Osteoblast (primary cell): Measurements from ENCODE around the gene SPOP. TPM values are rescaled to one million over a fixed set of nuclear protein-coding genes. Genes with fewer than 3 reads are reported as not detected.

Source experiments
- DNase-seq: peaks from one replicate; pipeline ENCODE4 v3.0.0; 2011; ENCODE audit warnings: low spot score, mixed read lengths; ENCODE audit not compliant: insufficient read length; ENCODE audit errors: missing footprints
- H2AFZ ChIP-seq: 2 replicates; pipeline ENCODE4 v1.6.0; 2011; ENCODE audit warnings: mild to moderate bottlenecking, low read length
- H3K27ac ChIP-seq: 2 replicates; pipeline ENCODE4 v1.5.1; 2011; ENCODE audit warnings: mild to moderate bottlenecking, low read depth, low read length, moderate library complexity
- H3K27me3 ChIP-seq: 2 replicates; pipeline ENCODE4 v1.6.0; 2012; ENCODE audit warnings: mild to moderate bottlenecking, control low read depth, inconsistent platforms, low read length, moderate library complexity; ENCODE audit not compliant: insufficient read depth
- H3K36me3 ChIP-seq: 2 replicates; pipeline ENCODE4 v1.5.1; 2011; ENCODE audit warnings: mild to moderate bottlenecking, low read length, control low read depth, moderate library complexity; ENCODE audit not compliant: insufficient read depth
- H3K4me1 ChIP-seq: 2 replicates; pipeline ENCODE4 v1.5.1; 2011; ENCODE audit warnings: mild to moderate bottlenecking, low read length, control low read depth, moderate library complexity; ENCODE audit not compliant: insufficient read depth
- H3K4me2 ChIP-seq: 2 replicates; pipeline ENCODE4 v1.6.0; 2011; ENCODE audit warnings: mild to moderate bottlenecking, low read length; ENCODE audit not compliant: insufficient read depth
- H3K4me3 ChIP-seq: fragments of 200-600 bp; sonication (generic); 3 replicates; pipeline ENCODE4 v1.5.1; 2012; ENCODE audit warnings: mild to moderate bottlenecking, low read length, inconsistent platforms; ENCODE audit not compliant: insufficient read depth
- H3K79me2 ChIP-seq: 2 replicates; pipeline ENCODE4 v1.6.0; 2012; ENCODE audit warnings: mild to moderate bottlenecking, low read length, control low read depth, inconsistent platforms; ENCODE audit not compliant: insufficient read depth
- H3K9me3 ChIP-seq: 2 replicates; pipeline ENCODE4 v1.5.1; 2011; ENCODE audit warnings: low read depth, low read length, control low read depth
- H4K20me1 ChIP-seq: 2 replicates; pipeline ENCODE4 v1.6.0; 2012; ENCODE audit warnings: mild to moderate bottlenecking, low read length, control low read depth; ENCODE audit not compliant: insufficient read depth
- CTCF ChIP-seq: IDR thresholded peaks from 2 replicates; pipeline ENCODE4 v1.5.1; 2011; ENCODE audit warnings: mild to moderate bottlenecking, low read depth, low read length, moderate library complexity; ENCODE audit errors: extremely low read depth
- total RNA-seq: library from RNA; depleted of rRNA; stranded (reverse); fragments of >200 nt; gene quantifications from 2 replicates; pipeline ENCODE4 v1.2.3, GENCODE V29; 2012

The SPOP gene
- total RNA-seq, 1 donor, result 55.7 TPM

DNA sequence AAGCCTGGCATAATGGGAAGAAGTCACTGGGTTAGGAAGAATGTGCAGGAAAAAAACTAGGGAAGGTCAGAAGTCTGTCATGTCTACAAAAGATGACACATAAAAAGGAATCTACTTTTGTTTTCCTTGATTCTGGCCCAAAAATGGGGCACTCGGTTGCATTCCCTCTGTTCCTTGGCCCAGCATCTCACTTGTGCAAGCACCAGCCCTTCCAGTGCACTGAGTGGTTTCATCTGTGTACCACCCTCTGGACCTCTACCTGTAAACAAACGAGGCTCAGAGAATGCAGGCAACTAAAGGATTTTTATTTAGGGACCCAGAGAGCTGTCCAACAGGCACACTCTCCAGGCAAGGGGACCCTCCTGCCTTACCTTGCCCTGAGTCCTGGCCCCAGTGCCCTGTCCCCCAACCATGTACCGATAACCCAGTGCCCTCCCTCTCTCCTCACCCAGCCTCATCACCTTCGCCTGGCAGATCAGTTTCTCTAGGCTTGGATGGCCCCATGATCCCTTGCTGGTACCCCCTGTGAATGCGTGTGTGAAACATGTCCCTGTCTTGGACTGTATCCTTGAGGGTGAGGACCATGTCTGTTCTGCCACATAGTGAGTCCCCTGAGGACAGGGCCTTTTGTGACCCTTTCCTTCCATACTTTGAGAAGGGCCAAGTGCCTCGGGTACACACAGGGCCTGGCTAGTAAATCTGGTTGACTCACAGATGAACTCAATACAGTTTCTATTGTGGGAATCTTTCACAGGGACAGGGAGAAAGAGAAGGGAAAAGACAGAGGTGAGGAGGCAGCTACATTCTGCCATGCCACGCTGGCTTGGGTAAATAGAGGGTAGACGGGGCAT is 88.9 kb downstream of the SPOP start:
- H3K27me3 ChIP-seq, result no peaks in the 10 kb centered on the region
- TF ChIP-seq CTCF, result no peak
- H3K79me2 ChIP-seq, result no peaks in the 10 kb centered on the region
- H3K4me3 ChIP-seq, result no peak overlapping the region
- H3K9me3 ChIP-seq, result no peaks in the 10 kb centered on the region
- H3K4me1 ChIP-seq, result peaks cover 20% of the 10 kb centered on the region
- peak overlapping the region; percentile 42 for H3K27ac ChIP-seq
- H3K36me3 ChIP-seq, result peaks cover 3% of the 10 kb centered on the region
- peak; percentile 92 for DNase-seq
- H2AFZ ChIP-seq, result no peak overlapping the region
- peak overlapping the region; percentile 37 for H3K4me2 ChIP-seq
- H4K20me1 ChIP-seq, result no peaks in the 10 kb centered on the region

- peak overlapping the region; percentile 37 for H3K4me2 ChIP-seq
- DNase-seq, result peak; percentile 81
- peaks cover 3% of the 10 kb centered on the region for H3K36me3 ChIP-seq
These were observed 89.6 kb downstream of the SPOP start for GRCh38 chr17:49588312-49588711.

DNA sequence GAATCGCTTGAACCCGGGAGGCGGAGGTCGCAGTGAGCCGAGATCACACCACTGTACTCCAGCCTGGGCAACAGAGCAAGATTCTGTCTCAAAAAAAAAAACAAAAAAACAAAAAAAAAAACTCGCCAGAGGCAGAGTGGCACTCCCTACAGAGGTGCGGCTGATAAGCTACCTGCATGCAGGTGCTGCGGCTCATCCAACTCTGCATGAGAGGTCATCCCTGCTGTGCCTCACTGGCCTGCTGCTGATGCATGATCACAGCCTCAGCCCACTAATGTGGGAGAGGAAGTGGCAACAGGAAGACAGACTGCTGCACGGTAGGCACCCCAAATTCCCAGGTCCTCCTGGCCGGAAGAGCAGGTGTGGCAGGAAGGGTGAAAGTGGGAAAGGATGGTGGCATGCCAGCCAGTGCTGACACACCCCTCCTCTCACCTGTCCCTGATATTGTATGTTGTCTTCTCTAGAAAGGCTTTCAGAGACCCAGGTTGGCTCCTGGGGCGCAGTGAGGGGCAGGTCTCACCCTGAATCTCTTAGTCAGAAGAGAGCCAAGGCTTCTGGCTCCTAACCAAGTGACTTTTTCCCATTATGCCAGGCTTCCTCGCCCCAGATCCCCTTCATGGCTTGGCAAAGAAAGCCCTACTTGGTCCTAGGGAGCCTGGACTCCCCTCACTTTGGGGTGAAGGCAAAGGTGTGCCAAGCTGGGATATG is 90.4 kb downstream of the SPOP start:
- H3K27ac ChIP-seq, result no peak overlapping the region
- H3K27me3 ChIP-seq, result no peaks in the 10 kb centered on the region
- no peak overlapping the region for H3K4me2 ChIP-seq
- no peak for TF ChIP-seq CTCF
- no peak overlapping the region for H3K4me3 ChIP-seq
- no peaks in the 10 kb centered on the region for H3K79me2 ChIP-seq
- H4K20me1 ChIP-seq, result no peaks in the 10 kb centered on the region
- DNase-seq, result no peak
- H3K36me3 ChIP-seq, result no peaks in the 10 kb centered on the region
- H3K4me1 ChIP-seq, result peaks cover 27% of the 10 kb centered on the region
- no peaks in the 10 kb centered on the region for H3K9me3 ChIP-seq
- no peak overlapping the region for H2AFZ ChIP-seq

More at GRCh38 chr17:49588312-49588711, 89.6 kb downstream of the SPOP start:
- Histone ChIP-seq H3K27ac (peak overlapping the region; percentile 42), H3K4me1 (peaks cover 21% of the 10 kb centered on the region), H3K27me3 (no peaks in the 10 kb centered on the region), H2AFZ (no peak overlapping the region), H3K9me3 (no peaks in the 10 kb centered on the region), H3K4me3 (no peak overlapping the region), H4K20me1 (no peaks in the 10 kb centered on the region), H3K79me2 (no peaks in the 10 kb centered on the region)
- TF ChIP-seq CTCF, result no peak

- H3K9me3 ChIP-seq, result no peaks in the 10 kb centered on the region
- no peaks in the 10 kb centered on the region for H3K27me3 ChIP-seq
- H3K4me3 ChIP-seq, result no peak overlapping the region
- no peaks in the 10 kb centered on the region for H3K36me3 ChIP-seq
- H3K27ac ChIP-seq, result no peak overlapping the region
- TF ChIP-seq CTCF, result peak; percentile 38
- no peaks in the 10 kb centered on the region for H4K20me1 ChIP-seq
- no peaks in the 10 kb centered on the region for H3K79me2 ChIP-seq
- DNase-seq, result peak; percentile 76
- H2AFZ ChIP-seq, result no peak overlapping the region
- no peak overlapping the region for H3K4me2 ChIP-seq
- peaks cover 29% of the 10 kb centered on the region for H3K4me1 ChIP-seq
These were observed 92.4 kb downstream of the SPOP start for GRCh38 chr17:49585422-49586027.
